Mucosa of stomach (tissue), 1 donor: Measurements from ENCODE around the gene HEXD.

Source experiments
- H3K27me3 ChIP-seq: one replicate; pipeline ENCODE4 v1.7.0; 2013; ENCODE audit warnings: mild to moderate bottlenecking, low read length; ENCODE audit not compliant: control insufficient read depth, insufficient read depth
- H3K36me3 ChIP-seq: one replicate; pipeline ENCODE4 v1.7.0; 2013; ENCODE audit warnings: low read length; ENCODE audit not compliant: control insufficient read depth, insufficient read depth
- H3K4me1 ChIP-seq: one replicate; pipeline ENCODE4 v1.7.0; 2013; ENCODE audit warnings: mild to moderate bottlenecking, low read length; ENCODE audit not compliant: control insufficient read depth, insufficient read depth
- H3K4me3 ChIP-seq: one replicate; pipeline ENCODE4 v1.7.0; 2013; ENCODE audit warnings: low read length
- H3K9ac ChIP-seq: one replicate; pipeline ENCODE4 v1.7.0; 2013; ENCODE audit warnings: mild to moderate bottlenecking, low read length, moderate library complexity
- H3K9me3 ChIP-seq: one replicate; pipeline ENCODE4 v1.7.0; 2013; ENCODE audit warnings: mild to moderate bottlenecking, low read length, moderate library complexity; ENCODE audit not compliant: control insufficient read depth
- donor health status: Pancreatic carcinoma.

Gene HEXD

GRCh38 chr17:82415786-82416185, 2.4 kb upstream of the HEXD start:
- Histone ChIP-seq H3K9ac (no peak overlapping the region), H3K36me3 (peaks cover under 1% of the 10 kb centered on the region), H3K4me1 (peaks cover 4% of the 10 kb centered on the region), H3K9me3 (no peaks in the 10 kb centered on the region), H3K27me3 (no peaks in the 10 kb centered on the region), H3K4me3 (no peak overlapping the region)

GRCh38 chr17:82416264-82416663, 1.9 kb upstream of the HEXD start:
- no peaks in the 10 kb centered on the region for H3K27me3 ChIP-seq
- no peaks in the 10 kb centered on the region for H3K9me3 ChIP-seq
- H3K36me3 ChIP-seq, result peaks cover 4% of the 10 kb centered on the region
- H3K4me3 ChIP-seq, result no peak overlapping the region
- peaks cover 4% of the 10 kb centered on the region for H3K4me1 ChIP-seq
- no peak overlapping the region for H3K9ac ChIP-seq

GRCh38 chr17:82416771-82417170, 1.4 kb upstream of the HEXD start:
- Histone ChIP-seq H3K27me3 (no peaks in the 10 kb centered on the region), H3K36me3 (peaks cover 4% of the 10 kb centered on the region), H3K4me3 (no peak overlapping the region), H3K4me1 (peaks cover 4% of the 10 kb centered on the region), H3K9me3 (no peaks in the 10 kb centered on the region), H3K9ac (no peak overlapping the region)

- Histone ChIP-seq H3K9me3 (no peaks in the 10 kb centered on the region), H3K4me1 (peaks cover 2% of the 10 kb centered on the region), H3K36me3 (peaks cover 4% of the 10 kb centered on the region), H3K9ac (peak overlapping the region; percentile 80), H3K27me3 (no peaks in the 10 kb centered on the region), H3K4me3 (no peak overlapping the region)
Observed at GRCh38 chr17:82419540-82419939, 1.4 kb downstream of the HEXD start.

- H3K27me3 ChIP-seq, result no peaks in the 10 kb centered on the region
- H3K9me3 ChIP-seq, result no peaks in the 10 kb centered on the region
- no peak overlapping the region for H3K4me3 ChIP-seq
- no peak overlapping the region for H3K9ac ChIP-seq
- peaks cover 4% of the 10 kb centered on the region for H3K36me3 ChIP-seq
- H3K4me1 ChIP-seq, result no peaks in the 10 kb centered on the region
Observed at GRCh38 chr17:82424001-82424862, 6.1 kb downstream of the HEXD start.

GRCh38 chr17:82424863-82425159, 6.7 kb downstream of the HEXD start:
- no peaks in the 10 kb centered on the region for H3K27me3 ChIP-seq
- no peaks in the 10 kb centered on the region for H3K4me1 ChIP-seq
- no peak overlapping the region for H3K4me3 ChIP-seq
- no peaks in the 10 kb centered on the region for H3K9me3 ChIP-seq
- peaks cover 4% of the 10 kb centered on the region for H3K36me3 ChIP-seq
- H3K9ac ChIP-seq, result no peak overlapping the region

- no peak overlapping the region for H3K4me3 ChIP-seq
- H3K9me3 ChIP-seq, result no peaks in the 10 kb centered on the region
- H3K9ac ChIP-seq, result no peak overlapping the region
- no peaks in the 10 kb centered on the region for H3K36me3 ChIP-seq
- H3K27me3 ChIP-seq, result no peaks in the 10 kb centered on the region
- no peaks in the 10 kb centered on the region for H3K4me1 ChIP-seq
Observed at GRCh38 chr17:82428546-82428945, 10.4 kb downstream of the HEXD start.

- Histone ChIP-seq H3K9ac (no peak overlapping the region), H3K4me3 (no peak overlapping the region), H3K4me1 (no peaks in the 10 kb centered on the region), H3K9me3 (no peaks in the 10 kb centered on the region), H3K27me3 (no peaks in the 10 kb centered on the region), H3K36me3 (no peaks in the 10 kb centered on the region)
Observed at GRCh38 chr17:82429824-82430223, 11.7 kb downstream of the HEXD start.

GRCh38 chr17:82432017-82432416, 13.9 kb downstream of the HEXD start:
- H3K27me3 ChIP-seq, result no peaks in the 10 kb centered on the region
- H3K4me1 ChIP-seq, result no peaks in the 10 kb centered on the region
- H3K9me3 ChIP-seq, result no peaks in the 10 kb centered on the region
- no peak overlapping the region for H3K4me3 ChIP-seq
- H3K9ac ChIP-seq, result no peak overlapping the region
- H3K36me3 ChIP-seq, result no peaks in the 10 kb centered on the region

GRCh38 chr17:82433560-82434215, 15.5 kb downstream of the HEXD start:
- Histone ChIP-seq H3K36me3 (no peaks in the 10 kb centered on the region), H3K27me3 (no peaks in the 10 kb centered on the region), H3K4me3 (no peak overlapping the region), H3K9ac (no peak overlapping the region), H3K4me1 (no peaks in the 10 kb centered on the region), H3K9me3 (no peaks in the 10 kb centered on the region)

GRCh38 chr17:82434216-82434565, 16.0 kb downstream of the HEXD start:
- Histone ChIP-seq H3K36me3 (no peaks in the 10 kb centered on the region), H3K9ac (no peak overlapping the region), H3K9me3 (no peaks in the 10 kb centered on the region), H3K4me3 (no peak overlapping the region), H3K4me1 (no peaks in the 10 kb centered on the region), H3K27me3 (no peaks in the 10 kb centered on the region)

- Histone ChIP-seq H3K4me1 (no peaks in the 10 kb centered on the region), H3K27me3 (no peaks in the 10 kb centered on the region), H3K4me3 (no peak overlapping the region), H3K9ac (no peak overlapping the region), H3K9me3 (no peaks in the 10 kb centered on the region), H3K36me3 (no peaks in the 10 kb centered on the region)
Observed at GRCh38 chr17:82435103-82435502, 17.0 kb downstream of the HEXD start.
